ENCODE results near the gene IDUA.

The IDUA gene

DNA sequence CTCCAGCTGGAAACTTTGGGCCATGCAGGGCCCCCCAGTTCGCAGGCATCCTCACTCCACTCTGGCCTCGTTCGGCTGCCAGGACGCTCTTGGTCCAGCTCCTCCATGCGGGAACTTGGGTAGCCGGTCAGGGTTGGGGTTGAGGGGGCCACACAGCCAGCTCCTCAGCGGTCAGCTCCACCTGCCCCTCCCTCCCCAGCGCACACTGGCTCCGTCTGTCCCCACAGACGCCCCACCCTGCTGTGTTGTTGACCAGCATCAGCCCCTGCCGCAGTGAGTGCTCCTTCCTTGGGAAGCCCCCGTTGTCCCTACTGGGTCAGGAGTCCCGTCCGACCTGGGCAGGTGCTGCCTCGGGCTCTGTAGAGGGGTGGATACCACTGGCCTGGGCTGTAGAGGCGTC is 30.4 kb downstream of the IDUA start:
- no peak overlapping the region for H3K27ac ChIP-seq (ENCODE audit: low read depth, low read length)
- no peaks in the 10 kb centered on the region for H3K36me3 ChIP-seq (ENCODE audit: control insufficient read depth, insufficient read depth, low read length)
- no peak overlapping the region for H3K9ac ChIP-seq (ENCODE audit: low read length)
- no peaks in the 10 kb centered on the region for H3K27me3 ChIP-seq (ENCODE audit: control insufficient read depth, insufficient read depth, low read length)
- no peaks in the 10 kb centered on the region for H3K4me1 ChIP-seq (ENCODE audit: control insufficient read depth, insufficient read depth, low read length)
- no peak overlapping the region for H3K4me3 ChIP-seq (ENCODE audit: low read length)

DNA sequence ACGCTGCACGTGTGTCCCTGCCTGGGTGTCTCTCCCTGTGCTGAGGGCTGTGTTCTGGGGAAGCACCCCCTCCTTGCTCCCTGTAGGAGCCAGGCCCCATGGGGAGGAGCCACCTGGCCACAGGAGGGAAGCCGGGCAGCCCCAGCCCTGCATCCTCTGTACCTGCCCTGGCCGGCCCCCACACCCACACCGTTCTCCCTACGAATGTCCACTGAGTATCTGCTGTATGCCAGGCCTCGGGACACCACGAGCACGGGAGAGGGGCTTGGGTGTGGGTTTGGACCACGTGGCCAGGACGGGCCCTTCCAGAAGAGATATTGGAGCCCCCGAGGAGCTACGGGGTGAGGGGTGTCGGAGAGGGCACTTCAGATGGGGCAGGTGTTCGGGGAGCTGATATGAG is 30.9 kb downstream of the IDUA start:
- Histone ChIP-seq H3K9ac (ENCODE audit: low read length) (no peak overlapping the region), H3K4me1 (ENCODE audit: control insufficient read depth, insufficient read depth, low read length) (no peaks in the 10 kb centered on the region), H3K27ac (ENCODE audit: low read depth, low read length) (no peak overlapping the region), H3K4me3 (ENCODE audit: low read length) (no peak overlapping the region), H3K27me3 (ENCODE audit: control insufficient read depth, insufficient read depth, low read length) (no peaks in the 10 kb centered on the region), H3K36me3 (ENCODE audit: control insufficient read depth, insufficient read depth, low read length) (no peaks in the 10 kb centered on the region)

DNA sequence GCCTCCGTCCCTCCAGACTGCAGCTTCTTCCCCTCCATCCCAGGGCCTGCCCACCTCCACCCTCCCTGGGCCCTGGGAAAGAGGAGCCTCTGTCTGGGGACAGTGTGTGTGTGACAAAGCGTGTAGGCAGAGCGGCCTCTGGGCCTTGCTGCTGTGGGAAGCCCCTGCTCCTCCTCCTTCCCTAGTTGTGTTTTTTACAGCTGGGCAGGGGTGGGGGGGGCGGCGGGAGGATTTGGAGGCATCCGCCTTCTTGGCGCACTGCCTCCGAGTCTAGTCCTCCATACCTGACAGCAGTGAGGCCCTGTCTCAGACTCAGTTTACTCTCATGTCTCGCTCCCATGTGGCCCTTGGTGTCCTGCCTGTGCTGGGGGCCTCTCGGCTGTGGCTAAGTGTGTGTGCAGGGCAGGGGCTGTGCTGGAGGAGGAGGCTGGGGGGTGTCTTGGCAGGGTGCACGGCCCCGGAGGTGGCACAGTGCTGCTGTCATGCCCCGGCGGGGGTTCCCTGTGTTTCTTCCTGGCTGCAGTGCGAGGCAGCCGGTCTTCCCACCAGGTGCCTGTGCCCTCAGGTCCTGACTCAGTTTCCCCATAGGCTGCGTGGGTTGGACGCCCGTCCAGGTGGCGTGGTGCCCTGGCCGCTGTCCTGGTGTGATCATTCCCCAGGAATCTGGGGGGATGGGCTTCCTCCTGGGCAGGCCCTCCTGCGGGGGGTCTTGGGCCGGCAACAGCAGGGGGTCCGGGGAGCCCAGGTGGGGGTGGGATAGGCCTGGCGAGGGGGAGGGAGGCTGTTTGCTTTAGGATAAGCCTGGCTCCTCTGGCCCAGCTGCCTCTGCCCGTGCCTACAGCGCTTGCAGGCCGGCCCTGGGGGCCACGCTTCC is 31.5 kb downstream of the IDUA start:
- H3K27me3 ChIP-seq (ENCODE audit: control insufficient read depth, insufficient read depth, low read length): no peaks in the 10 kb centered on the region
- H3K4me3 ChIP-seq (ENCODE audit: low read length): no peak overlapping the region
- H3K27ac ChIP-seq (ENCODE audit: low read depth, low read length): no peak overlapping the region
- H3K9ac ChIP-seq (ENCODE audit: low read length): no peak overlapping the region
- no peaks in the 10 kb centered on the region for H3K36me3 ChIP-seq (ENCODE audit: control insufficient read depth, insufficient read depth, low read length)
- H3K4me1 ChIP-seq (ENCODE audit: control insufficient read depth, insufficient read depth, low read length): no peaks in the 10 kb centered on the region

DNA sequence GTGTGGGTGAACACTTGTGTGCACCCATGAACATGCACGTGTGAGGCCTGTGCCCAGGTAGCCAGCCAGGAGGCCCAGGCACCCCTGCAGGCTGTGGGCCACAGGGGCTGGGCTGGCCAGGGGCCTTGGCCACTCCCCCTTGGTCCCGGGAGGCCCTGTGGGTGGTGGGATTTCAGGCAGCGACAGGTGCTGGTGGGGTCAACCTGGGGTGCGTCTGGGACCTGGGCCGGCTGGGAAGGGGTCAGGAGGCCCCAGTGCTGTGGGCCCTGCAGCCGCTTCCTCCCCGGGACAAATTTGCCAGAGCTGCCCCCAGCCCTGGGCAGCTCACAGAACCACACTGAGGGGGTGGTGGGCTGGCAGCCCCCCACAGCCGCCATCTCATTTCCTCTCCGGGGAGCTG is 32.5 kb downstream of the IDUA start:
- no peaks in the 10 kb centered on the region for H3K36me3 ChIP-seq (ENCODE audit: control insufficient read depth, insufficient read depth, low read length)
- no peaks in the 10 kb centered on the region for H3K27me3 ChIP-seq (ENCODE audit: control insufficient read depth, insufficient read depth, low read length)
- H3K4me1 ChIP-seq (ENCODE audit: control insufficient read depth, insufficient read depth, low read length): no peaks in the 10 kb centered on the region
- no peak overlapping the region for H3K9ac ChIP-seq (ENCODE audit: low read length)
- no peak overlapping the region for H3K27ac ChIP-seq (ENCODE audit: low read depth, low read length)
- H3K4me3 ChIP-seq (ENCODE audit: low read length): no peak overlapping the region

DNA sequence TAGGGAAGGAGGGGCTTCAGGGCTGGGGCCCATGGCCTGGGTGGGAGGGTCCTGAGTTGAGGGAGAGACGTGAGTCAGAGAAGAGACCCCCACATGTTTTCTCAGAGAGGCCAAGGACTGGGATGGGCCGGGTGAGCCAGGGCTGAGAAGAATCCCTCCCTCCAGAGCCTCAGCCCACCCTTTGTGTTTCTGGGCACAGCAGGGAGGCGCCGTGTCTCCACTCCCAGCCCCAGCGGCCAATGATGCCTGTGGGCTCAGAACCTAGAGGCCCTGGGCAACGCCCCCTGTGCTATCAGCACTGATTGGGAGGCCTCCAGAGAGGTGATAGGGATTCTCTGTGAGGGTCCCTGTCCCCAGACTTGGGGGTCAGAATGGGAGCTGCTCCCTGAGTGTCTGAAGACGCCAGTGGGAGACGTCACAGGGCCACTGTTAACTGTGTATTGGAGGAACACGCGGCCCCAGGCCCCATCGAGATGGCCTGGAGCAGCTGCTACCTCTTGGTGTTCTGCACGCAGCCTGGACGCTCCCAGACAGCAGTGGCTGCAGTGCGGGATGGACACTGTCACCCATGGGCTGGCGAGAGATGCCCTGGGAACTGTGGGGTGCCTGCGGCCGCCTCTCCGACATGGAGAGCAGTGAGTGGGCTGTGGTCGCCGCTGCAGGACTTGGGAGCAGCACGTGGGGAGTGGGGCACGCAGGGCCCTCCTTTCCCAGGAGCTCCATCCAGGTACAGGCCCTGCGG is 33.1 kb downstream of the IDUA start:
- no peaks in the 10 kb centered on the region for H3K36me3 ChIP-seq (ENCODE audit: control insufficient read depth, insufficient read depth, low read length)
- no peaks in the 10 kb centered on the region for H3K27me3 ChIP-seq (ENCODE audit: control insufficient read depth, insufficient read depth, low read length)
- H3K9ac ChIP-seq (ENCODE audit: low read length): no peak overlapping the region
- H3K4me3 ChIP-seq (ENCODE audit: low read length): no peak overlapping the region
- H3K27ac ChIP-seq (ENCODE audit: low read depth, low read length): no peak overlapping the region
- no peaks in the 10 kb centered on the region for H3K4me1 ChIP-seq (ENCODE audit: control insufficient read depth, insufficient read depth, low read length)

DNA sequence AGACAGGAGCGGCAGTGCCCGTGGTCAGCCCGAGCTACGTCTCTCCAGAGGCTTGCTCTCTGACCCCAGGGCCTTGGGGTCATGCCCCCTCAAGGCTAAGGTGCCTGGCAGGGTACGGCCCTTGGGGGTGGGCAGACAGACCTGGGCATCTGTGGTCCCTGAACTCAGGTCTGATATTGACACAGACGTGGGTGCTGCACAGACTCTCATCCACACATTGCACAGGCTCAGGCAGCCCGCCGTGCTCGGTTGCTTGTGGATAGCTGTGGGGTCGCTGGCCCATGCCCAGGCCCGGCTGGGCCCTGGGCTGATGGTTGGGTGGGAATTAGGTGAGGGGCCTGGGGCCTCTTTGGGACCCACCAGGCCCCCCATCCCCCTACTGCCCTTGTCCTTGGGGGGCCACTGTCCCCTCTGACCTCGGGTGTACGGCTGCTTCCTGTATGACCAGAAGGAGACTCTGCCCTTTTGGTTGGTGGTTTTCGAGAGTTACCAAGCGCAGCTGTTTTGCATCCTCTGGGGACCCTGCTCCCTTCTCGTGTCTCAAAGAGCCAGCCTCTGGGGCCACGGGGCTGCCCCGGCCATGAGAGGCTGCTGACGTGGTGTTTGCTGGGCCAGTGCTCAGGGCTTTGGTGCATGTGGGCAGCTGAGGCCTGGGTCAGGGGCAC is 34.7 kb downstream of the IDUA start:
- H3K4me1 ChIP-seq (ENCODE audit: control insufficient read depth, insufficient read depth, low read length): no peaks in the 10 kb centered on the region
- H3K9ac ChIP-seq (ENCODE audit: low read length): no peak overlapping the region
- no peaks in the 10 kb centered on the region for H3K36me3 ChIP-seq (ENCODE audit: control insufficient read depth, insufficient read depth, low read length)

DNA sequence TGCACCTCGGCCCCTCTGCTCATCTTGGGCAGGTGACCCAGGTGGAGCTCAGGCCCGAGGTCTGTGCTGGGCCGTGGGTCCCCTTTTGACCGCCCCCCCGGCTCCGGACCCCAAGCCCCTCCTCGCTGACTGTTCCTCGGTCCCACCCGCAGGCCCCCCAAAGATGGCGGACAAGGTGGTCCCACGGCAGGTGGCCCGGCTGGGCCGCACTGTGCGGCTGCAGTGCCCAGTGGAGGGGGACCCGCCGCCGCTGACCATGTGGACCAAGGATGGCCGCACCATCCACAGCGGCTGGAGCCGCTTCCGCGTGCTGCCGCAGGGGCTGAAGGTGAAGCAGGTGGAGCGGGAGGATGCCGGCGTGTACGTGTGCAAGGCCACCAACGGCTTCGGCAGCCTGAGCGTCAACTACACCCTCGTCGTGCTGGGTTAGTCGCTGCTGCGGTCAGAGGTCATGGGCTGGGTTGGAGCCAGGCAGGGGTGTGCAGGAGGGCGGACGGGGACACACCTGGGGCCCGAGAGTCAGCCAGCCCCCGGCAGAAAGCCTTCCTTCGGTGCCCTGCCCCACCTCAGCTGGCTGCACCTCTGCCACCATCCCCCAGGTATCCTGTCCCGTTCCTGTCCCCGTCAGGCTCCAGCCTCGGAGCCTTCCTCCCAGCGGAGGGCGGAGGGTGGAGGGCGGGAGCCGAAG is 35.4 kb downstream of the IDUA start:
- Histone ChIP-seq H3K36me3 (ENCODE audit: control insufficient read depth, insufficient read depth, low read length) (no peaks in the 10 kb centered on the region), H3K27me3 (ENCODE audit: control insufficient read depth, insufficient read depth, low read length) (no peaks in the 10 kb centered on the region), H3K4me3 (ENCODE audit: low read length) (no peak overlapping the region), H3K9ac (ENCODE audit: low read length) (no peak overlapping the region), H3K4me1 (ENCODE audit: control insufficient read depth, insufficient read depth, low read length) (no peaks in the 10 kb centered on the region), H3K27ac (ENCODE audit: low read depth, low read length) (no peak overlapping the region)

More for the DNA sequence above, 34.7 kb downstream of the IDUA start:
- Histone ChIP-seq H3K27me3 (ENCODE audit: control insufficient read depth, insufficient read depth, low read length) (no peaks in the 10 kb centered on the region), H3K4me3 (ENCODE audit: low read length) (no peak overlapping the region), H3K27ac (ENCODE audit: low read depth, low read length) (no peak overlapping the region)

DNA sequence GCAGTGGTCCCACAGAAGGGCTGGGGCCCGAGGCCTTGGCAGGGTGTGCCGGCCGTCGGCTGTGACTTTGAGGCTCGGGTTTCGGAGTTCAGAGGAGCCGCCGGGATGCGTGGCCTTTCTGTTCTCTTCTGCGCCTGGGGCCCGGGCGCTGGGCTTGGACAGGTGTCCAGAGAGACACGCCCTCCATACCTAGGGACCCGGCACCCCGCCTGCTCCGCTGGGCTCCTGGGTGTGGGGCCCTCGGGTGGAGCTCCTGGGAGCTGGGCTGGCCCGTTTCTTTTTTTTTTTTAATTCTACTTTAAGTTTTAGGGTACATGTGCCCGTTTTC is 35.9 kb downstream of the IDUA start:
- no peaks in the 10 kb centered on the region for H3K27me3 ChIP-seq (ENCODE audit: control insufficient read depth, insufficient read depth, low read length)
- no peaks in the 10 kb centered on the region for H3K4me1 ChIP-seq (ENCODE audit: control insufficient read depth, insufficient read depth, low read length)
- H3K36me3 ChIP-seq (ENCODE audit: control insufficient read depth, insufficient read depth, low read length): no peaks in the 10 kb centered on the region
- H3K27ac ChIP-seq (ENCODE audit: low read depth, low read length): no peak overlapping the region
- H3K4me3 ChIP-seq (ENCODE audit: low read length): no peak overlapping the region
- no peak overlapping the region for H3K9ac ChIP-seq (ENCODE audit: low read length)

DNA sequence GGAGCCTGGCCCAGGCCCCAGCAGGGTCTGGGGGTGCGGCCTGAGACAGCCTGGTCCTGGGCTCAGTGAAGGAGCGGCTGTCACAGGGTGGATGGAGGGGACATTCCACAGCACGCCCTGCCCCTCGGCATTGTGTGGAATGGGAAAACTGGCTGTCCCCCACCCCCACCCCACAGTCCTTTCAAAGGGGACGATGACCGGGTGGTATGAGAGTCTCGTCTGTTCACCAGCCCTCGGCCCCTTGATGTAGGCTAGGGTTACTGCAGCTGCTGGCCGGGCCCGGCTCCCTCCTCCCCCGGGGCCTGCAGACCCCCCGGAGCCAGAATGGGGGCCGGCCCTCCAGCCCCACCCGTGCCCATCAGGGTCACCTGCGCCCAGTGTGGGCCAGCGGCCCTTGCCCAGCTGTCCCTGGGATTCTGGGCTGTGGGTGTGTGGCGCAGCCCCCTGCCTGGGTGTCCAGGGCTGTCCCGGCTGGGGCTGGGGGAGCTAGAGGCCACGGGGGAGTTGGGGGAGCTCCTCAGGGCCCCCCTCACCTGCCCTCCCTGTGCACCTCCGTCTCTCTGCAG is 36.3 kb downstream of the IDUA start:
- Histone ChIP-seq H3K4me1 (ENCODE audit: control insufficient read depth, insufficient read depth, low read length) (no peaks in the 10 kb centered on the region), H3K4me3 (ENCODE audit: low read length) (no peak overlapping the region), H3K9ac (ENCODE audit: low read length) (no peak overlapping the region), H3K36me3 (ENCODE audit: control insufficient read depth, insufficient read depth, low read length) (no peaks in the 10 kb centered on the region), H3K27me3 (ENCODE audit: control insufficient read depth, insufficient read depth, low read length) (no peaks in the 10 kb centered on the region), H3K27ac (ENCODE audit: low read depth, low read length) (no peak overlapping the region)

DNA sequence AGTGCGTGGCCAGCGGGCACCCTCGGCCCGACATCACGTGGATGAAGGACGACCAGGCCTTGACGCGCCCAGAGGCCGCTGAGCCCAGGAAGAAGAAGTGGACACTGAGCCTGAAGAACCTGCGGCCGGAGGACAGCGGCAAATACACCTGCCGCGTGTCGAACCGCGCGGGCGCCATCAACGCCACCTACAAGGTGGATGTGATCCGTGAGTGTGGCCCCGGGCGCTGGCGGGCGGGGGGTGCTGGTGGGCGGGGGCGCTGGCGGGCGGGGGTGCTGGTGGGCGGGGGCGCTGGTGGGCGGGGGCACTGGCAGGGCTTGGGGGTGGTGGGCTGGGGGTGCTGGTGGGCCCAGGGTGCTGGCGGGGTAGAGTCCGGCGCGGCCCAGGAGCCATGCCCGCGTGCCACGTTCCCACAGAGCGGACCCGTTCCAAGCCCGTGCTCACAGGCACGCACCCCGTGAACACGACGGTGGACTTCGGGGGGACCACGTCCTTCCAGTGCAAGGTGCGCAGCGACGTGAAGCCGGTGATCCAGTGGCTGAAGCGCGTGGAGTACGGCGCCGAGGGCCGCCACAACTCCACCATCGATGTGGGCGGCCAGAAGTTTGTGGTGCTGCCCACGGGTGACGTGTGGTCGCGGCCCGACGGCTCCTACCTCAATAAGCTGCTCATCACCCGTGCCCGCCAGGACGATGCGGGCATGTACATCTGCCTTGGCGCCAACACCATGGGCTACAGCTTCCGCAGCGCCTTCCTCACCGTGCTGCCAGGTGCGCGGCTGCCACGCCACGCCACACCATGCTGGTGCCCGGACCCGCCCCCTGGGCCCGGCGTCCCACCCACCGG is 37.3 kb downstream of the IDUA start:
- no peaks in the 10 kb centered on the region for H3K27me3 ChIP-seq (ENCODE audit: control insufficient read depth, insufficient read depth, low read length)
- H3K4me3 ChIP-seq (ENCODE audit: low read length): no peak overlapping the region
- no peaks in the 10 kb centered on the region for H3K4me1 ChIP-seq (ENCODE audit: control insufficient read depth, insufficient read depth, low read length)
- no peaks in the 10 kb centered on the region for H3K36me3 ChIP-seq (ENCODE audit: control insufficient read depth, insufficient read depth, low read length)
- H3K27ac ChIP-seq (ENCODE audit: low read depth, low read length): no peak overlapping the region
- no peak overlapping the region for H3K9ac ChIP-seq (ENCODE audit: low read length)

DNA sequence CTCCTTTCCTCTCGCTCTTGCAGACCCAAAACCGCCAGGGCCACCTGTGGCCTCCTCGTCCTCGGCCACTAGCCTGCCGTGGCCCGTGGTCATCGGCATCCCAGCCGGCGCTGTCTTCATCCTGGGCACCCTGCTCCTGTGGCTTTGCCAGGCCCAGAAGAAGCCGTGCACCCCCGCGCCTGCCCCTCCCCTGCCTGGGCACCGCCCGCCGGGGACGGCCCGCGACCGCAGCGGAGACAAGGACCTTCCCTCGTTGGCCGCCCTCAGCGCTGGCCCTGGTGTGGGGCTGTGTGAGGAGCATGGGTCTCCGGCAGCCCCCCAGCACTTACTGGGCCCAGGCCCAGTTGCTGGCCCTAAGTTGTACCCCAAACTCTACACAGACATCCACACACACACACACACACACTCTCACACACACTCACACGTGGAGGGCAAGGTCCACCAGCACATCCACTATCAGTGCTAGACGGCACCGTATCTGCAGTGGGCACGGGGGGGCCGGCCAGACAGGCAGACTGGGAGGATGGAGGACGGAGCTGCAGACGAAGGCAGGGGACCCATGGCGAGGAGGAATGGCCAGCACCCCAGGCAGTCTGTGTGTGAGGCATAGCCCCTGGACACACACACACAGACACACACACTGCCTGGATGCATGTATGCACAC is 38.2 kb downstream of the IDUA start:
- Histone ChIP-seq H3K27ac (ENCODE audit: low read depth, low read length) (no peak overlapping the region), H3K4me1 (ENCODE audit: control insufficient read depth, insufficient read depth, low read length) (no peaks in the 10 kb centered on the region), H3K36me3 (ENCODE audit: control insufficient read depth, insufficient read depth, low read length) (no peaks in the 10 kb centered on the region), H3K4me3 (ENCODE audit: low read length) (no peak overlapping the region), H3K9ac (ENCODE audit: low read length) (no peak overlapping the region), H3K27me3 (ENCODE audit: control insufficient read depth, insufficient read depth, low read length) (no peaks in the 10 kb centered on the region)

All from rectal smooth muscle tissue (tissue), 1 donor.